ENCODE results near the gene LETMD1. TPM values are rescaled to one million over a fixed set of nuclear protein-coding genes. Genes with fewer than 3 reads are reported as not detected.

The LETMD1 gene
- total RNA-seq: 35.1 and 42.4 TPM in 2 replicates

GRCh38 chr12:51047655-51048540 lies at the start of gene LETMD1:
Gene LETMD1, plus strand, starts transcription at chr12:51048327. Its CDS starts 30 bp downstream, at chr12:51048357.

GRCh38 chr12:51025836-51026638 lies 22.1 kb upstream of the LETMD1 start, which contains the start of gene SLC11A2:
Gene SLC11A2, minus strand, starts transcription at chr12:51026384. Its CDS starts 15,656 bp downstream, at chr12:51010728.

GRCh38 chr12:51083126-51083833 lies 35.2 kb downstream of the LETMD1 start, which contains the start of gene CSRNP2:
Gene CSRNP2, minus strand, starts transcription at chr12:51083596. Its CDS starts 7,035 bp downstream, at chr12:51076561.

Other genes with a start within 250 kb of the LETMD1 start
- not detected in 2 replicates for gene TMPRSS12, start 205.4 kb upstream of the LETMD1 start, total RNA-seq
- gene HIGD1C, start 95.8 kb upstream of the LETMD1 start, total RNA-seq: not detected in 2 replicates
- gene SLC11A2, start 21.9 kb upstream of the LETMD1 start, total RNA-seq: 36.0 and 44.6 TPM in 2 replicates
- gene CSRNP2, start 35.3 kb downstream of the LETMD1 start, total RNA-seq: 14.4 and 17.4 TPM in 2 replicates
- gene TFCP2, start 124.8 kb downstream of the LETMD1 start, total RNA-seq: 10.0 and 16.1 TPM in 2 replicates
- gene POU6F1, start 169.7 kb downstream of the LETMD1 start, total RNA-seq: 1.5 and 2.2 TPM in 2 replicates
- 88.1 and 90.7 TPM in 2 replicates for gene DAZAP2, start 190.5 kb downstream of the LETMD1 start, total RNA-seq
- 17.0 and 21.4 TPM in 2 replicates for gene SMAGP, start 222.1 kb downstream of the LETMD1 start, total RNA-seq

Data from dermis lymphatic vessel endothelial cell (primary cell).